ENCODE results near the gene EHD2. TPM values are rescaled to one million over a fixed set of nuclear protein-coding genes. Genes with fewer than 3 reads are reported as not detected.

Gene EHD2
- total and polyA plus RNA-seq, 2 of the 13 experiments (the other 11 are each of a cell fraction or from before 2014, with no cell fraction given): 0.09 to 0.28 TPM

DNA sequence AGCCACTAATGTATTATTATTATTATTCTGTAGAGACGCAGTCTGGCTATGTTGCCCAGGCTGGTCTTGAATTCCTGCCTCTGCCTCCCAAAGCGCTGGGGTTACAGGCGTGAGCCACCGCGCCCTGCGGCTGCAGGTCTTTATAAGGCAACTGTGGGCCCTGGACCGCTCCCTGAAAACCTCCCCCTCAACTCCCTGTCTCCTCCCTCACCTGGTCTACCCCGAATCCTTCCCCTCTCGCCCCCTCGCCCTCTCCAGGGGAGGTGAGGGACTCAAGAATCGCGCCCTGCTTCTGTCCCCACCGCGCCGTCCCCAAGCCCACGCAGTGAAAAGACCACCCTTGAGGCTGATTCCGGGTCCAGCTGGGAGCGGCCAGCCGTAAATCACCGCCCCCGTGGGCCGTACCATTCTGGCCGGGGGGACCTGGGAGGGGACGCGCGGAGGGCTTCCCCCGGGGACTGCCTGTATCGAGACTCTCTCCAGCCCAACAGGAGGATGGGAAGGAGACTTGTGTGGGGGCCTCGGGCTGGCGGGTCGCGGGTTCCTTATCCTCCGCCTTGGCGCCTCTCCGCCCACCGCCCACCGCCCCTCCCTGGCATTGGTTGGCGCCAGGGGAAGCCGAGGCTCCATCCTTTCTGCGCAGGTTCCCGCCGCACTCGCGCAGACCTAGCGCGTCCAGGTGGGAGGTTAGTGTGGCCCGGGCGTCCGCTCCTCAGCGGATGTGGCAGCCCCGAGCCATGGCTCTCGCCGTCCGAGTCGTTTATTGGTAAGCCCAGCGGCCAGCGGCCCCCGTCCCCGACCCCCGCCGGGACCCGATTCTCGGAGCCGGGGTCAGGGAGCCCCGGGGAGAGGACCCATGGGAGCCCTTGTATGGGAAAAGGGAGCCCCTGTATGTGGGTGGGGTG, 65.1 kb downstream of the EHD2 start, which contains the start of gene SELENOW (continued):
- TF ChIP-seq, protein P1, sequence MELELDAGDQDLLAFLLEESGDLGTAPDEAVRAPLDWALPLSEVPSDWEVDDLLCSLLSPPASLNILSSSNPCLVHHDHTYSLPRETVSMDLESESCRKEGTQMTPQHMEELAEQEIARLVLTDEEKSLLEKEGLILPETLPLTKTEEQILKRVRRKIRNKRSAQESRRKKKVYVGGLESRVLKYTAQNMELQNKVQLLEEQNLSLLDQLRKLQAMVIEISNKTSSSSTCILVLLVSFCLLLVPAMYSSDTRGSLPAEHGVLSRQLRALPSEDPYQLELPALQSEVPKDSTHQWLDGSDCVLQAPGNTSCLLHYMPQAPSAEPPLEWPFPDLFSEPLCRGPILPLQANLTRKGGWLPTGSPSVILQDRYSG (CRISPR knock-in tag; IDR thresholded peaks at IDR 0.05): no peak
- TF ChIP-seq MED13 (CRISPR knock-in tag; IDR thresholded peaks at IDR 0.05): 0 out of 2 replicates have a peak, but pooled peaks have one; percentile 18
- peak; percentile 59; the same call in 1 of the 2 replicates for TF ChIP-seq MED1 (CRISPR knock-in tag; IDR thresholded peaks at IDR 0.05)
- peak; percentile 45; the same call in 1 of the 2 replicates for TF ChIP-seq SALL1 (CRISPR knock-in tag; IDR thresholded peaks at IDR 0.05)
- TF ChIP-seq U2AF1 (optimal IDR thresholded peaks at IDR 0.05; ENCODE audit: low read depth, low read length): peak; percentile 52
- 0 out of 2 replicates have a peak, but pooled peaks have one; percentile 32 for TF ChIP-seq RBAK (CRISPR knock-in tag; IDR thresholded peaks at IDR 0.05)
- TF ChIP-seq NONO (IDR thresholded peaks at IDR 0.05): peak; percentile 92; the same call in 1 of the 2 replicates
- TF ChIP-seq NONO (CRISPR knock-in tag; conservative IDR thresholded peaks at IDR 0.05): peak; percentile 79
- no peak for TF ChIP-seq TCF12 (IDR thresholded peaks at IDR 0.05)
- no peak for TF ChIP-seq TCF12 (CRISPR knock-in tag; IDR thresholded peaks at IDR 0.05)
- peak; percentile 99 for TF ChIP-seq ZBTB7B (CRISPR knock-in tag; IDR thresholded peaks at IDR 0.05)
- TF ChIP-seq HNF4A (CRISPR knock-in tag; IDR thresholded peaks at IDR 0.05): 0 out of 2 replicates have a peak, but pooled peaks have one; percentile 8
- TF ChIP-seq, protein P2, sequence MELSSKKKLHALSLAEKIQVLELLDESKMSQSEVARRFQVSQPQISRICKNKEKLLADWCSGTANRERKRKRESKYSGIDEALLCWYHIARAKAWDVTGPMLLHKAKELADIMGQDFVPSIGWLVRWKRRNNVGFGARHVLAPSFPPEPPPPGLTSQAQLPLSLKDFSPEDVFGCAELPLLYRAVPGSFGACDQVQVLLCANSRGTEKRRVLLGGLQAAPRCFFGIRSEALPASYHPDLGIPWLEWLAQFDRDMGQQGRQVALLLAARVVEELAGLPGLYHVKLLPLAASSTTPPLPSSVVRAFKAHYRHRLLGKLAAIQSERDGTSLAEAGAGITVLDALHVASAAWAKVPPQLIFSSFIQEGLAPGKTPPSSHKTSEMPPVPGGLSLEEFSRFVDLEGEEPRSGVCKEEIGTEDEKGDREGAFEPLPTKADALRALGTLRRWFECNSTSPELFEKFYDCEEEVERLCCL (CRISPR knock-in tag; IDR thresholded peaks at IDR 0.05; ENCODE audit: borderline replicate concordance): 0 out of 2 replicates have a peak, but pooled peaks have one; percentile 55
- TF ChIP-seq, protein P3, sequence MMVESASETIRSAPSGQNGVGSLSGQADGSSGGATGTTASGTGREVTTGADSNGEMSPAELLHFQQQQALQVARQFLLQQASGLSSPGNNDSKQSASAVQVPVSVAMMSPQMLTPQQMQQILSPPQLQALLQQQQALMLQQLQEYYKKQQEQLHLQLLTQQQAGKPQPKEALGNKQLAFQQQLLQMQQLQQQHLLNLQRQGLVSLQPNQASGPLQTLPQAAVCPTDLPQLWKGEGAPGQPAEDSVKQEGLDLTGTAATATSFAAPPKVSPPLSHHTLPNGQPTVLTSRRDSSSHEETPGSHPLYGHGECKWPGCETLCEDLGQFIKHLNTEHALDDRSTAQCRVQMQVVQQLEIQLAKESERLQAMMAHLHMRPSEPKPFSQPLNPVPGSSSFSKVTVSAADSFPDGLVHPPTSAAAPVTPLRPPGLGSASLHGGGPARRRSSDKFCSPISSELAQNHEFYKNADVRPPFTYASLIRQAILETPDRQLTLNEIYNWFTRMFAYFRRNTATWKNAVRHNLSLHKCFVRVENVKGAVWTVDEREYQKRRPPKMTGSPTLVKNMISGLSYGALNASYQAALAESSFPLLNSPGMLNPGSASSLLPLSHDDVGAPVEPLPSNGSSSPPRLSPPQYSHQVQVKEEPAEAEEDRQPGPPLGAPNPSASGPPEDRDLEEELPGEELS (CRISPR knock-in tag; IDR thresholded peaks at IDR 0.05): peak; percentile 61; the same call in 1 of the 2 replicates
- TF ChIP-seq KDM1A (CRISPR knock-in tag; IDR thresholded peaks at IDR 0.05): 0 out of 2 replicates have a peak, but pooled peaks have one; percentile 23
- TF ChIP-seq SOX6 (IDR thresholded peaks at IDR 0.05): no peak
- peak; percentile 22; the same call in 1 of the 2 replicates for TF ChIP-seq SOX6 (CRISPR knock-in tag; IDR thresholded peaks at IDR 0.05)
- TF ChIP-seq ZEB1 (IDR thresholded peaks at IDR 0.05; ENCODE audit: insufficient replicate concordance, low read depth): peak; percentile 37
- TF ChIP-seq U2AF2 (IDR thresholded peaks at IDR 0.05; ENCODE audit: low read depth, low read length): no peak
- 0 out of 2 replicates have a peak, but pooled peaks have one; percentile 10 for TF ChIP-seq ZNF746 (CRISPR knock-in tag; IDR thresholded peaks at IDR 0.05)
- TF ChIP-seq DMAP1 (CRISPR knock-in tag; IDR thresholded peaks at IDR 0.05): peak; percentile 78
- no peak for TF ChIP-seq HOXA7 (CRISPR knock-in tag; IDR thresholded peaks at IDR 0.05)
- TF ChIP-seq FOXC1 (CRISPR knock-in tag; IDR thresholded peaks at IDR 0.05; ENCODE audit: borderline replicate concordance): peak; percentile 46; the same call in 1 of the 2 replicates
- 0 out of 2 replicates have a peak, but pooled peaks have one; percentile 67 for TF ChIP-seq TSC22D2 (CRISPR knock-in tag; IDR thresholded peaks at IDR 0.05; ENCODE audit: borderline replicate concordance)
- peak; percentile 8 for TF ChIP-seq TEAD3 (CRISPR knock-in tag; optimal IDR thresholded peaks at IDR 0.05; ENCODE audit: borderline replicate concordance)
- peak; percentile 93 for TF ChIP-seq POLR2AphosphoS5 (IDR thresholded peaks at IDR 0.05; ENCODE audit: low read depth, low read length)
- TF ChIP-seq NKX3-1 (CRISPR knock-in tag; IDR thresholded peaks at IDR 0.05): peak; percentile 75; the same call in 1 of the 2 replicates

Measured in HepG2 (cell line).